ENCODE results near the gene FAM162A. TPM values are rescaled to one million over a fixed set of nuclear protein-coding genes. Genes with fewer than 3 reads are reported as not detected.

Gene FAM162A, protein sequence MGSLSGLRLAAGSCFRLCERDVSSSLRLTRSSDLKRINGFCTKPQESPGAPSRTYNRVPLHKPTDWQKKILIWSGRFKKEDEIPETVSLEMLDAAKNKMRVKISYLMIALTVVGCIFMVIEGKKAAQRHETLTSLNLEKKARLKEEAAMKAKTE
- 100 to 1,000 TPM; 163 to 181 TPM for total RNA-seq

GRCh38 chr3:122383771-122384697 is at the start of gene FAM162A:
TSS of gene FAM162A (plus strand) at chr3:122384182. CDS start at chr3:122384266, 84 bp downstream.
- intact Hi-C loops (cut with DNase I, micrococcal nuclease), result loop anchor here (1.0 to 10.0 kb wide), 17 partner anchors 19 to 1641 kb away; partner anchors contain the start of genes SLC49A4 (in 2 of the 2), WDR5B (in 2 of the 2), DTX3L (in 1 of the 2) and EAF2 (in 1 of the 2)
- Mint-ChIP-seq H3K4me3 (peak within 1 kb of the TSS; percentile 92), H3K27ac (peak within 1 kb of the TSS; percentile 98), H3K9me3 (ENCODE audit: low read depth) (no peaks in the 10 kb centered on the region), H3K27me3 (no peaks in the 10 kb centered on the region), H3K36me3 (ENCODE audit: low read depth) (peaks cover 32% of the 10 kb centered on the region), H3K4me1 (peaks cover 66% of the 10 kb centered on the region)
- POLR2A ChIA-PET, result interaction anchor here (0.5 to 2.9 kb wide), 9 partner anchors 9 to 1923 kb away, joined by 3 to 19 read pairs (median 3); partner anchors contain the start of genes KPNA1 and WDR5B
- ATAC-seq (peak; percentile 91), DNase-seq (peak; percentile 97)
- CTCF ChIA-PET, result interaction anchor here (0.6 to 3.8 kb wide), 25 partner anchors 9 to 838 kb away, joined by 3 to 29 read pairs (median 3); partner anchors contain the start of genes KPNA1, POLQ and WDR5B

GRCh38 chr3:122342803-122343202 is 41.2 kb upstream of the FAM162A start:
- peaks cover 5% of the 10 kb centered on the region for H3K9me3 Mint-ChIP-seq (ENCODE audit: low read depth)
- POLR2A ChIA-PET, result no interaction called here
- CTCF ChIA-PET, result no interaction called here
- H3K27me3 Mint-ChIP-seq, result no peaks in the 10 kb centered on the region
- H3K4me1 Mint-ChIP-seq, result no peaks in the 10 kb centered on the region
- H3K4me3 Mint-ChIP-seq, result no peak overlapping the region
- no peak overlapping the region for H3K27ac Mint-ChIP-seq
- DNase-seq, result no peak
- ATAC-seq, result no peak
- H3K36me3 Mint-ChIP-seq (ENCODE audit: low read depth), result no peaks in the 10 kb centered on the region
- intact Hi-C loops (cut with DNase I, micrococcal nuclease), result no loop called here

DNA sequence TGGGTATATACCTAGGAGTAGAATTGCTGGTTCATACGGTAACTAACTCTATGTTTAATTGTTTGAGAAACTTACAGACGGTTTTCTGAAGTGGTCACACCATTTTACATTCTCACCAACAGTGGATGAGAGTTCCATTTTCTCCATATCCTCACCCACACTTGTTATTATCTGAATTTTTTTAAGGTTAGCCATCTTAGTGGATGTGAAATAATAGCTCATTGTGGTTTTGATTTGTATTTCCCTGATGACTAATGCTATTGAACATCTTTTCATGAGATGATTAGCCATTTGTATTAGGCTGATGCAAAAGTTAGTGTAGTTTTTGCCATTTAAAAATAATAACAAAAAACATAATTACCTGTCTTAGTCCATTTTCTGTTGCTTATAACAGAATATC is 40.3 kb upstream of the FAM162A start:
- H3K4me1 Mint-ChIP-seq, result no peaks in the 10 kb centered on the region
- no peak overlapping the region for H3K4me3 Mint-ChIP-seq
- no peak overlapping the region for H3K27ac Mint-ChIP-seq
- peaks cover 2% of the 10 kb centered on the region for H3K27me3 Mint-ChIP-seq
- ChIA-PET POLR2A (no interaction called here), CTCF (no interaction called here)
- H3K9me3 Mint-ChIP-seq (ENCODE audit: low read depth), result peaks cover 5% of the 10 kb centered on the region
- intact Hi-C loops (cut with DNase I, micrococcal nuclease), result no loop called here
- ATAC-seq, result no peak
- no peak for DNase-seq
- H3K36me3 Mint-ChIP-seq (ENCODE audit: low read depth), result no peaks in the 10 kb centered on the region

GRCh38 chr3:122349171-122349570 is 34.8 kb upstream of the FAM162A start:
- Mint-ChIP-seq H3K27me3 (peaks cover 2% of the 10 kb centered on the region), H3K4me1 (no peaks in the 10 kb centered on the region), H3K36me3 (ENCODE audit: low read depth) (no peaks in the 10 kb centered on the region), H3K27ac (no peak overlapping the region), H3K4me3 (no peak overlapping the region), H3K9me3 (ENCODE audit: low read depth) (peaks cover 3% of the 10 kb centered on the region)
- intact Hi-C loops (cut with DNase I, micrococcal nuclease), result no loop called here
- POLR2A ChIA-PET, result interaction anchor here (0.7 kb wide), 1 partner anchor 119 kb away, joined by 7 read pairs; no protein-coding TSS in a partner anchor
- DNase-seq (no peak), ATAC-seq (no peak)
- CTCF ChIA-PET, result no interaction called here

- ATAC-seq, result peak; percentile 61
- no peaks in the 10 kb centered on the region for H3K36me3 Mint-ChIP-seq (ENCODE audit: low read depth)
- CTCF ChIA-PET, result interaction anchor here (0.6 kb wide), 1 partner anchor 45 kb away, joined by 3 read pairs; no protein-coding TSS in a partner anchor
- peak; percentile 32 for DNase-seq
- H3K27ac Mint-ChIP-seq, result no peak overlapping the region
- no peak overlapping the region for H3K4me3 Mint-ChIP-seq
- H3K9me3 Mint-ChIP-seq (ENCODE audit: low read depth), result peaks cover 3% of the 10 kb centered on the region
- H3K4me1 Mint-ChIP-seq, result no peaks in the 10 kb centered on the region
- intact Hi-C loops (cut with DNase I, micrococcal nuclease), result no loop called here
- H3K27me3 Mint-ChIP-seq, result peaks cover 2% of the 10 kb centered on the region
- POLR2A ChIA-PET, result interaction anchor here (0.6 kb wide), 4 partner anchors 23 to 65 kb away, joined by 3 to 5 read pairs (median 4); no protein-coding TSS in a partner anchor
Observed at GRCh38 chr3:122350814-122351418, 33.1 kb upstream of the FAM162A start.

DNA sequence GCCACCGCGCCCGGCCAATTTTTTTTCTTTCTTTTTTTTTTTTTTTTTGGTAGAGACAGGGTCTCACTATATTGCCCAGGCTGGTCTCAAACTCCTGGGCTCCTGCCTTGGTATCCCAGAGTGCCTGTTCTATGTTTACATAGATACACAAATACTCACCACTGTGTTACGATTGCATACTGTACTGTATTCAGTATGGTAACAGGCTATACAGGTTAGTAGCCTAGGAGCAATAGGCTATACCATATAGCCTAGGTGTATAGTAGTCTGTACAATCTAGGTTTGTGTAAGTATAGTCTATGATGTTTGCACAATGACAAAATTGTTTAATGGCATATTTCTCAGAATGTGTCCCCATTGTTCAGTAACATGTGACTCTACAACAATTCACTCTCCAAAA is 32.4 kb upstream of the FAM162A start:
- Mint-ChIP-seq H3K4me1 (no peaks in the 10 kb centered on the region), H3K4me3 (no peak overlapping the region), H3K36me3 (ENCODE audit: low read depth) (no peaks in the 10 kb centered on the region), H3K27ac (no peak overlapping the region), H3K9me3 (ENCODE audit: low read depth) (peaks cover 3% of the 10 kb centered on the region), H3K27me3 (peaks cover 2% of the 10 kb centered on the region)
- ChIA-PET CTCF (interaction anchor here (0.6 kb wide), 1 partner anchor 46 kb away, joined by 3 read pairs; no protein-coding TSS in a partner anchor), POLR2A (interaction anchor here (0.6 kb wide), 4 partner anchors 24 to 66 kb away, joined by 3 to 5 read pairs (median 4); no protein-coding TSS in a partner anchor)
- DNase-seq (no peak), ATAC-seq (no peak)
- intact Hi-C loops (cut with DNase I, micrococcal nuclease), result no loop called here

DNA sequence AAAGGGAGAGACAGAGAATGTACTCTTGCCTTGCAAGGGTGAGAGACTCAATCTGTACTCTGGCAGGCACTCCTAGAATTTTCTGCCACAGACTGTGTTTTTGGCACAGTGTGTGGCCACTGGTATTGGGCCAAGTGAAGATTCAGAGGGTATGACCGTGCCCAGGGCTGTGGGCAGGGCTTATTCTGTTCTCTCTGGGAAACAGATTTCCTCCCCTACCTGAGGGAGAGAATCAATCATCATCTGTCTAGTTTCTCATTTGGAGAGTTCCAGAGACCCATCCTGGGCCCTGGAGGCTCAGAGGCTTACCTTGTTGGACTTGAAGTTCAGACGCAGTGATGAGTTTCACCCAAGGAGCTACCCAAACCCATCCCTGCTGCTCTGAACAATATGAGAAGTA is 30.8 kb upstream of the FAM162A start:
- no peaks in the 10 kb centered on the region for H3K27me3 Mint-ChIP-seq
- no peak overlapping the region for H3K4me3 Mint-ChIP-seq
- no peak for DNase-seq
- H3K4me1 Mint-ChIP-seq, result no peaks in the 10 kb centered on the region
- POLR2A ChIA-PET, result no interaction called here
- no peak overlapping the region for H3K27ac Mint-ChIP-seq
- no peaks in the 10 kb centered on the region for H3K36me3 Mint-ChIP-seq (ENCODE audit: low read depth)
- no peaks in the 10 kb centered on the region for H3K9me3 Mint-ChIP-seq (ENCODE audit: low read depth)
- ATAC-seq, result no peak
- CTCF ChIA-PET, result interaction anchor here (1.0 kb wide), 1 partner anchor 10 kb away, joined by 3 read pairs; no protein-coding TSS in a partner anchor
- intact Hi-C loops (cut with DNase I, micrococcal nuclease), result no loop called here

- ATAC-seq (no peak), DNase-seq (no peak)
- Mint-ChIP-seq H3K9me3 (ENCODE audit: low read depth) (no peaks in the 10 kb centered on the region), H3K4me3 (no peak overlapping the region), H3K4me1 (peaks cover 4% of the 10 kb centered on the region), H3K36me3 (ENCODE audit: low read depth) (peaks cover 7% of the 10 kb centered on the region), H3K27ac (no peak overlapping the region), H3K27me3 (no peaks in the 10 kb centered on the region)
- ChIA-PET POLR2A (interaction anchor here (0.6 kb wide), 2 partner anchors 29 to 88 kb away, joined by 3 to 4 read pairs; partner anchors contain the start of gene MIX23), CTCF (interaction anchor here (1.0 kb wide), 1 partner anchor 108 kb away, joined by 3 read pairs; no protein-coding TSS in a partner anchor)
- intact Hi-C loops (cut with DNase I, micrococcal nuclease), result no loop called here
Observed at GRCh38 chr3:122353893-122354401, 30.0 kb upstream of the FAM162A start.

- no peaks in the 10 kb centered on the region for H3K9me3 Mint-ChIP-seq (ENCODE audit: low read depth)
- POLR2A ChIA-PET, result no interaction called here
- intact Hi-C loops (cut with DNase I, micrococcal nuclease), result loop anchor here in 1 of 2 experiments (2.0 kb wide), 2 partner anchors 49 to 255 kb away; no protein-coding TSS in a partner anchor
Observed at GRCh38 chr3:122355612-122356011, 28.4 kb upstream of the FAM162A start.

DNA sequence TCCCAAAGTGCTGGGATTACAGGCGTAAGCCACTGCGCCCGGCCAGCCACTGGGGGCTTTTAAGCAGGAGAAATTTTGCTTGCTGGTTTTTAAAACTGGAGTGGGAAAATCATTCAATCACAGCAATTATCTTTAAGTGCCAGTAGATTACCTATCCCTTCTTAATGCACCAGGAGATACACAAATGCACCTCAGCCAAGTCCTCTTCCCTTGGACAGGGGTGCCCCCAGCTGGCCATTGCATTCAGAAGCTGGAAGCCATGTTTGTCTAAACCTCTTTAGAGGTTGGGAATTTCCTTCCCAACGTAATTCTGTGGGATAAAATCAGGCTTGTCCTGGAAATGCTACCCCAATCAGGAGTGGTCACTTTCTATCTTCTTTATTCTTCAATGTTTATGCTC is 27.6 kb upstream of the FAM162A start:
- H3K36me3 Mint-ChIP-seq (ENCODE audit: low read depth), result peaks cover 12% of the 10 kb centered on the region
- H3K27me3 Mint-ChIP-seq, result no peaks in the 10 kb centered on the region
- no peak overlapping the region for H3K27ac Mint-ChIP-seq
- CTCF ChIA-PET, result interaction anchor here (0.9 to 1.0 kb wide), 2 partner anchors 50 to 55 kb away, joined by 3 read pairs; no protein-coding TSS in a partner anchor
- DNase-seq, result peak; percentile 45
- intact Hi-C loops (cut with DNase I, micrococcal nuclease), result loop anchor here in 1 of 2 experiments (2.0 kb wide), 2 partner anchors 50 to 256 kb away; no protein-coding TSS in a partner anchor
- H3K4me1 Mint-ChIP-seq, result peaks cover 4% of the 10 kb centered on the region
- no peaks in the 10 kb centered on the region for H3K9me3 Mint-ChIP-seq (ENCODE audit: low read depth)
- POLR2A ChIA-PET, result no interaction called here
- no peak overlapping the region for H3K4me3 Mint-ChIP-seq
- no peak for ATAC-seq

More at GRCh38 chr3:122355612-122356011, 28.4 kb upstream of the FAM162A start:
- Mint-ChIP-seq H3K36me3 (ENCODE audit: low read depth) (peaks cover 9% of the 10 kb centered on the region), H3K27ac (no peak overlapping the region), H3K27me3 (no peaks in the 10 kb centered on the region), H3K4me1 (peaks cover 4% of the 10 kb centered on the region), H3K4me3 (no peak overlapping the region)
- no peak for ATAC-seq
- DNase-seq, result no peak
- CTCF ChIA-PET, result interaction anchor here (0.6 to 0.9 kb wide), 2 partner anchors 9 to 54 kb away, joined by 3 read pairs; no protein-coding TSS in a partner anchor

Measured in activated CD4-positive, alpha-beta T cell treated with anti-CD3 and anti-CD28 coated beads for 36 hours (primary cell).